Coronary artery (tissue), 2 donors: ENCODE data around the gene BABAM2.

ENCODE experiments used
- DNase-seq: peaks from one replicate; pipeline ENCODE4 v3.0.0-alpha.2; 2017; ENCODE audit warnings: low spot score
- H3K27ac ChIP-seq, 2 donors: fragments of 200-600 bp; sonication (generic); one replicate each; pipeline ENCODE4 v1.5.1; 2016 to 2019
- H3K4me3 ChIP-seq: fragments of 200-600 bp; sonication (generic); 2 replicates; pipeline ENCODE4 v1.5.1; 2016; ENCODE audit warnings: mild to moderate bottlenecking, moderate library complexity
- CTCF ChIP-seq: fragments of 200-600 bp; sonication (generic); IDR thresholded peaks from one replicate; pipeline ENCODE4 v1.5.1; 2019; ENCODE audit warnings: antibody characterized with exemption

Gene BABAM2

GRCh38 chr2:28378679-28379584 lies 488.4 kb downstream of the BABAM2 start:
- no peak for TF ChIP-seq CTCF
- DNase-seq = no peak
- no peak overlapping the region for H3K4me3 ChIP-seq
- no peak overlapping the region for H3K27ac ChIP-seq

- no peak overlapping the region for H3K27ac ChIP-seq
- no peak for DNase-seq
- H3K4me3 ChIP-seq = no peak overlapping the region
- TF ChIP-seq CTCF = no peak
These were observed 489.7 kb downstream of the BABAM2 start for GRCh38 chr2:28380219-28380618.

- TF ChIP-seq CTCF = no peak
- DNase-seq = no peak
- Histone ChIP-seq H3K27ac (no peak overlapping the region), H3K4me3 (no peak overlapping the region)
These were observed 491.0 kb downstream of the BABAM2 start for GRCh38 chr2:28381225-28382180.

- Histone ChIP-seq H3K27ac (no peak overlapping the region), H3K4me3 (no peak overlapping the region)
- no peak for TF ChIP-seq CTCF
- DNase-seq = no peak
These were observed 492.2 kb downstream of the BABAM2 start for GRCh38 chr2:28382755-28383154.

GRCh38 chr2:28387082-28387960 lies 496.8 kb downstream of the BABAM2 start:
- peak overlapping the region in 1 of 2 donors; percentile 15 for H3K27ac ChIP-seq
- no peak for TF ChIP-seq CTCF
- no peak overlapping the region for H3K4me3 ChIP-seq
- DNase-seq = no peak
